GM11168 (cell line): ENCODE results near the gene SCML1.

ENCODE experiments used
- in situ Hi-C: fragments of 300-500 bp; cut with MboI; formaldehyde crosslinking; loops from one replicate; pipeline ENCODE4 v1.12.0; 2022; ENCODE audit warnings: low sequenced_read_pairs; ENCODE audit not compliant: unreplicated experiment

SCML1 gene

DNA sequence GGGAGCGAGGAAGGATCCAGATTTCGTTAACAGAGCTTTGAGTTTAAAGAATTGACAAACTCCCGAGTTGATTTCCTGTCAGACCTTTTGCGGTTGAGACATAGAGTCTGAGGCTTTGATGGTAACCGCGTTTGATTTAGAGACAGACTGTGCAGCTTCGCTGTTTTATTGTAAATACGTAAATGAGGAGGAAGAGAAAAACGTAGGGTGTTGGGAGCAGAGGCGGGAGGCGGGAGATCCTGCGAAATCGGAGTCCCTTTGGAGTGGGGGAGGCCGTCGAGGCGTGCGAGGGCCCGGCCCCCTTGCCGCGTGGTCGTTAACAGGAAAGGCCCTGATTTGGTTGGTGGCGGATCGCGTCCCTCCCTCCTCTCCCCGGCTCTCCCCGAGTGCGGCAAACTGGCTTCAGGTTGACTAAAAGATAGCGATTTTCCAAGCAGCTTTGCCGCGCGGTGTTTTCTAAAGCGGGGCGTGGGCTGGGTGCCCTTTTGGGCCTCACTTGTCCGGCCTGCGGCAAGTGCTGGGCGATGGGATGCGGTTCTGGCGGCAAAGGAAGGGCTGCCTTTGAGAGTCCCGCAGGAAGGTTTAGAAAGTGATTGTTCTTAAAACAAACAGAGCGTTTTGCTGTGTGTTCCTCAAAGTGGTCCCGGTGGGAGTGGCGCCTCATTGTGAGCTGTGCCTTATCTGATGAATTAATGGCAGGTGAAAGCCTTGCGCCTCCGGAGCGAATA, 857 bp downstream of the SCML1 start:
- in situ Hi-C loops = no loop called here

DNA sequence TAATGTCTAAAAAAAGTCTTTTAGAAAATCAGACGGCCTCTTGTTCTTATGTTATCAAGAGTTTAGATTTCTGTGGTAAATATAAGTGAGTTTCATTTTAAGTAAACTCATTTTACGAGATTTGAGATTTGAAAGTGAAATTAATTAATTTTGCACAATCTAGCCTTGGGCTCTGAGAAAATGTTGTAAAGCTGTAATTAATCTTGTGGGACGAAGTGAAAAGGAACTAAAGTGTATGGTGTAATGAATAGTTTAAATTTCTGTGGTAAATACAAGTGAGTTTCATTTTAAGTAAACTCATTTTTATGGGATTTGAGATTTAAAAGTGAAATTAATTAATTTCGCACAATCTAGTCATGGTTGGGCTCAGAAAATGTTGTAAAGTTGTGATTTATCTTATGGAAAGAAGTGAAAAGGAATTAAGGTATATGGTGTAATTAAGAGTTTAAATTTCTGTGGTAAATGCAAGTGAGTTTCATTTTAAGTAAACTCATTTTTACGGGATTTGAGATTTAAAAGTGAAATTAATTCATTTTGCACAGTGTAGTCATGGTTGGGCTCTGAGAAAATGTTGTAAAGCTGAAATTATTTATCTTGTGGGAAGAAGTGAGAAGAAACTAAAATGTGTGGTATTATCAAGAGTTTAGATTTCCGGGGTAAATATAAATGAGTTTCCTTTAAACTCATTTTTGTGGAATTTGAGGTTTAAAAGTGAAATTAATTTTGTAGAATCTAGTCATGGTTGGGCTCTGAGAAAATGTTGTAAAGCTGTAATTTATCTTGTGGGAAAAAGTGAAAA, 1.6 kb downstream of the SCML1 start:
- in situ Hi-C loops = no loop called here

DNA sequence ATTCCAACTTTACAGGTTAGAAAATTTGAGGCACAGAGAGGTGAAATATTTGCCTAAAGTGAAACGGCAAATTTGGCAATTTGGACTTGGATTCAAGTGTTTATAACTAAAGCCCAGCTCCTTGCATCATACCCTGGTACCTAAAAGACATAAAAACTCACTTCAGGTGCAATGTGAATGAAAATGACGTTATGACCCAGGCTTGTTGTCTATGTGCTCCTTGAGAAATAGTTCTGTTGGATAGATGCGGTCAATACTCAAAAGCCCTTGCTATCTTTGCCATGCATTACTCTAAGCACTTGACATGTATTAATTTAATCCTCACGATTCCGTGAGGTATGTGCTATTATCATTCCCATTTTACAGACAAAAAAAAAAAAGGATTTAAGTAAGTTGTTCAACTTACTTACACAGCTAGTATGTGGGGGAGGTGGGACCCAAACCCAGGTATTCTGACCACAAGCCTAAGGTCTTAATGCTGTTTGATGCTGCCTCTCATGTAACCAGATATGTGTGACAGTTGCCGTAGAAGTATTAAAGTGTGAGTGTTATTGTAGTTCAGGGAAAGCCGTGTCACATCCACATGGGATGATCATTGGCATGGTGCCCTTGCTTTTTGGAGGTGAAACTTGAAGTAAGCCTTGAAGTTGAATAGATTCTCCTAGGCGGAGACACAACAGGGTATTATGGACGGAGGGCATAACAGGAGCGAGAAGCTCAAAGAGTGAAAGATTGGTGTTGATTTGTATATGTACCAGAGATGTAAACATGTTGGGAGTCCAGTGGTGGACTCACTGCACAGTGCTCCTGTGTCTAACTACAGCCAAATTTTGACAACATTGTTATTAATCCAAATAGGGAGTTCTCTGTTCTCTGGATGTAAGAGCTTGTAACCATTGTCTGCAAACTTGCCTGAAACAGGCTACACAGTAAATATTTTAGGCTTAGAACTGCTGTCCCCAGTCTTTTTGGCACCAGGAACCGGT, 3.1 kb downstream of the SCML1 start:
- in situ Hi-C loops = no loop called here

DNA sequence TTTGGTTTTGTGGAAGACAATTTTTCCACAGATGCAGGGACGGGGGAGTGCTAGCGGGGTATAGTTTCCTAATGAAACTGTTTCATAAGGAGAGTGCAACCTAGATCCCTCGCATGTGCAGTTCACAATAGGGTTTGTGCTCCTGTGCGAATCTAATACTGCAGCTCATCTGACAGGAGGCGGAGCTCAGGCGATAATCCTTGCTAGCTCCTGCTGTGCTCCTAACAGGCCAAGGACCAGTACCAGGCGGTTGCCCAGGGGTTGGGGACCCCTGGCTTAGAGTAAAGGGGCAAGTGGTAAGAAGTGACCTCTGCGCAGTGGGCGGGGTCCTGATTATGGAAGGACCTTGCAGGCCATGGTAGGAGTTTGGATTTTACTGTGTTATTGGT, 3.8 kb downstream of the SCML1 start:
- in situ Hi-C loops = no loop called here

DNA sequence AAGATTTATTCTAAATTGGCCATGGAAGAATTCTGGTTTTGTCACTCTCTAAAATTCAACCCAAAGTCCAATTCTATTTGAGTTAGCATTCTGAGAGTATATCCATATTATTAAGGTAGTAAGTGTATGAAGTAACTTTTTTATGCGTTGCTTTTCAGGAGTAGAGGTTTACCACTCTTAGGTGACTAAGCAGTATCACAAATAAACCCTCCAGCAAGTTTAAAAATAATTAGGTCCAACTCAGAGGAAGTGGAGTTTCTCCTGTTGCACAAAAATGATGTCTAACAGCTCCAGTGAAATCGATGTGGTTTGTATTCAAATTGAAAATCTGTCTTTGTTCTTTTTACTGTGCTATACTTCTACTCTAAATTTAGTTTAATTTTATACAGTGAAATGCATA, 6.6 kb downstream of the SCML1 start:
- in situ Hi-C loops = no loop called here

DNA sequence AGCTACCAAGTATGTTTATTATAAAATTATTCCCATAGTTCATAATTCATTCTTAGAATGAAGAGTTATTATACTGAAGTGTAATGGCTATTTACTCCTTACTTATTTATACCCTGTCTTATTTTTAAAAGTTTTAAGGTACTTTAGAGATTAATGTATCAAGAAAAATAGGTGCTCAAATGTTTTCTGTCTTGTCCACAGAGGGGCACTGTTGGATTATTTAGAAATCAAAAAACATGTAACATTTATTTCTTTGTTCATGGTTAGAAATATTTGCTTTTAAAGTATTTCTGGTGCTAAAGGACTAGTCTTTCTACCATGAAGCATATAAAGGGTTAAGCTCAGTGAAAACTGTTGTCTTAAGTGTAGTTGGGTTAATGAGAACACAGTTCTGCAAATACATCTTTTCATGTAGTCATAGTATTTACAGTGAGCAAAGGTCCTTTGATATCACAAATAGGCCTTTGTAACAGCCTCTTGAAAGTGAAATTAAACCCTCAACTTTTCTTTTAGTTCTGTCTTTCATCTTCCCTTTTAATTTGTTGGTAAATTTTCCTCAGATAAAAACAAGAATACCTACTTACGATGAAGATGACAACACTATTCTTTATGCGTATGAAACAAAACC, 7.7 kb downstream of the SCML1 start:
- in situ Hi-C loops = no loop called here

DNA sequence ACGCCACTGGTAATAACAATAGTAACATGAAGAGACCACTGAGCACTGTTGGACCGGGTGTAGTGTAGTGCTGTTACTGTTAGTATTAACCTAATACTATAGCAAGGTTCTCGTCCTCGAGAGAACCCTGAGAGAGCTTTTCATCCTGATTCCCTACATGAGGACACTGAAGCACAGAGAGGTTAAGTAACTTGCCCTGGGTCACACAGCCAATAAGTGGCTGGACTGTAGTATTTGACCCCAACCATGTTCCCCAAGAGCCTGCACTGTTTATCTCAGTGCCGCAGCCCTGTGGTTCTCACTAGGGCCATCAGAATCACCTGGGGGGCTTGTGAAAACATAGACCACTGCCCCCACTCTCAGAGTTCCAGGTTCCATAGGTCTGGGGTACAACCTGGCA, 10.4 kb downstream of the SCML1 start:
- in situ Hi-C loops = no loop called here

DNA sequence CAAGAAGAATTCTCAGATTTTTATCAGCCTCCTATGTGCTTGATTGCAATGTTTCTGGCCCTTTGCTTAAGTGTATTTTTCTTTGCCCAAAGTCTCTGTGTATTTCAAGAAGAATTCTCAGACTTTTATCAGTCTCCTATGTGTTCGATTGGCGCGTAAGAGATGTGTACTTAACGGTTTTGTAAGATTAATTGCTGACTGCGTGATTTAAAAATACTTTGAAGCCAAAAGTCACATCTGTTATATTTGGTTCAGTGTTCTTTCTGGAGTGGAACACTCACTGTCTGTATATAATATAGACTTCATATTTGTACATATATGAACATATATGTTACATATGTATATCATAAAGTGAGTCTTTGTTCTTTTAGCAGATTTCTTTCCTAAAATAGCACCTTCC, 11.4 kb downstream of the SCML1 start:
- in situ Hi-C loops = no loop called here

DNA sequence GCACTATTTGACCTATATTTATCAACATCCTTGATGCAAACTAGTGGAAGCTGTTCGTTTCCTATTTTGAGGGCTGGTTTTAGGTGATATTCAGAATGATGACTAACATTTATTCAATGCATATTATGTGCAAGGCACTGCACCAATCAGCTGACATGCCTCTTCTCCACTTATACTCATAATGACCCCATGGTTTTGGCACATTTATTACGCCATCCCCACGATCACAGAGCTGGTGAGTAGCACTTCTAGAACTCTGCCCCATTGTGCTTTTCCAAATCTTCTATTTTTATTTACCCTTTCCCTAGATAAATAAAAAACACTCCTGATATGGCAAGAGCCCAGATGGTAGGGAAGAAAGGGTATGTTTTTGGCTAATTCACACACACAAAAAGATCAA, 13.1 kb downstream of the SCML1 start:
- in situ Hi-C loops = no loop called here

DNA sequence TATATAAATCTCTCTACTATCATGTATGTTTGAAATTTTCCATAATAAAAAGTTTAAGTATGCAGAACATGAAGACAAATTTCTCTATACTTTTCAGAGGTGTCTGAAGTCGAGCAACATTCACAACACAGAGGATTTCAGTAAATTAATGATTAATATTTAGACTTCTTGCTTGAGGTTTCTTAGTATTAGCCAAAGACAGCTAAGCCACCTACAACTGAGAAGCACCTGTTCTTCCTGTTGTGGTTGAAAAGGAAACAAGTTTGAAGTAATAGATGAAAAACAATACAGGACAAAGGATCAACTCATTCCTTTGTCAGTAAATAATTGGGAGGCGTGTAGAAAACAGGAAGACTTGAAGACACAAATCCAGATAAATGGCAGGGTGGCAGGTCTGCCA, 21.1 kb downstream of the SCML1 start:
- in situ Hi-C loops = no loop called here

DNA sequence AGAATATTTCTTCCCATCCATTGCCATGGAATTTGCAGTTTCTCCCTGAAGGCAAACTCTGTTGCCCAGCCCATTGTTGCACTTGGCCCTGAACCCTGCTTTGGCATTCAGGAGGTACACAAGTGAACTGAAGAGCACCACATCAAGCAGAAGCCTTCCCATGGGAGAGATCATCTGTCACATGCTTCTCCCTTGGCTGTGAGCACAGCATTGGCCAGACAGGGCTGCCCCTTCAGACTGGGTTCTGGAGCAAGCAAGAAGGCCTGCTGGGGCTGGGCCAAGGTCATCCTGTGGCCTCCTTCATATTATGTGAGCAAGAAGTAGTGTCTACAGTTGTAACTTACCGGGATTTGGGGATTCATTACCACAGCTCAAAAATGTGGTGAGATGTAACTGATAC, 22.7 kb downstream of the SCML1 start:
- in situ Hi-C loops = no loop called here

DNA sequence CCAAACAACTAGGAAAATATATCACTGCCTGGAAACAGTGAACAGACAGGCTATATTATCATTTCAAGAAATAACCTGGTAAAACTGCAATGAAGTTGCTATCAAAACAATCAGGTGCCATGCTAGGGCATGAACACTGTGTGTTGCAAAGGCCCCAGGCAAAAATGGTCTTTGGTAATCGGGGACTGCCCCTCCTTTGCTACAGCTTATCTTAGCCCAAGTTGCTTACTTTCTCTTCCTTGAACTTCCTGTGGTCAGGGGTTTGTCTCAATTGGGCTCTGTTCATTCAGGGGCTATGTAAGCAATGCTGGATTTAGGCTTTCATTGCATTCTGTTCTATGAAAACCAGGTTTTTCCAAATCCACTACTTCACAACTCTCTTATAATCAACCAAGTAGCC, 30.4 kb downstream of the SCML1 start:
- in situ Hi-C loops = no loop called here

DNA sequence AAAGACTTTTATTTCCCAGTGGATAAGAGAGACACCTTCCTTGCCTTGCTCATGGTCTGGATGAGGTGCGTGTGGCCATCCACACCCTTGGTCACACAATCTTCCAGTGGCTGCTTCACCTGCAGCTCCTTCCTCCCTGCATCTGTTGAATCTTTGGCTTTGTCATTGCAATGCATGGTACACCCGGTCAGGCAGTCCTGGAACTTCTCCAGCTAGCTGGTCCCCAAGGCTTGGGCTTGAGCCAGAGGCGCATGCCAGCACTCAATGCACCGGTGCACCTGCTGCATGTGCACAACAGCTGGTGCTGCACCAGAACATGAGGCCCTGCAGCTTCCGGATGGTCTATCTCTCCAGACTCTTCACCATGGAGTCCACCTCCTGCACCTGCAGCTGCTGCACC, 31.7 kb downstream of the SCML1 start:
- in situ Hi-C loops = no loop called here

DNA sequence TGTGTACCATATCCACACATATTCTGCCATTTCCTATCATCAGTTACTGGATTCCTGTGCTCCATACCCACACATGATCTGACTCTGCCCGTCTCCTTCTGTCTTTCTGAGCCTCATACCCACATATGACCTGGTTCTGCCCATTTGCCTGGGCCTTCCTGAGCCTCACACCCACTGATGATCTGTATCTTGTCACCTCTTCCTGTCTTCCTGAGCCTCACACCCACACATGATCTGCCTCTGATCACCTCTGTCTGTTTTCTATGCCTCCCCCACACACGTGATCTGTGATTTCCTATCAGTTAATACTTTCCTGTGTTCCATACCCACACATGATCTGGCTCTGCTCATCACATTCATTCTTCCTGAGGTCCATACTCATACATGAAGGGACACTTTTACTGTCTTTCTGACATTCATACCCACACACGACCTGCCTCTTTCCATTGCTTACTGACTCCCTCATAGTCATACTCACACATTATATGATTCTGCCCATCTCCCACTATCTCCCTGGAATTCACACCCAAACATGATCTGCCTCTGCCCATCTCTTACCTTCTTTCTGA, 32.5 kb downstream of the SCML1 start:
- in situ Hi-C loops = no loop called here

DNA sequence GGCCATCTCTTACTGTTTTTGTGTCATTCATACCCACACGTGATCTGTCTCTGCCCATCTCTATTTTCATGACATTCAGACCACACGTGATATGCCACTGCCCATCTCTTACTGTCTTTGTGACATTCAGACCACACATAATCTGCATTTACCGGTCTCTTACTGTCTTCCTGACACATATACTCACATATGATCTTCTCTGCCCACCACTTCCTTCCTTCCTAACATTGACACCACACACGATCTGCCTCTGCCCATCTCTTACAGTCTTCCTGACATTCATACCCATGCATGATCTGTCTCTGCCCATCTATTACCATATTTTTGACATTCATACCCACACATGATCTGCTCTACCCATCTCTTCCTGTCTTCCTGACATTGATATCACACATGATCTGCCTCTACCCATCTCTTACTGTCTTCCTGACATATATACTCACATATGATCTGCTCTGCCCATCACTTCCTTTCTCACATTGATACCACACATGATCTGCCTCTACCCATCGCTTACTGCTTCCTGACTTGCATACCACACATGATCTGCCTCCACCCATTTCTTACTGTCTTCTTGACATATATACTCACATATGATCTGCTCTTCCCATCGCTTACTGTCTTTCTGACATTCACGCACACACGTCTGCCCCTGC, 36.1 kb downstream of the SCML1 start:
- in situ Hi-C loops = no loop called here

DNA sequence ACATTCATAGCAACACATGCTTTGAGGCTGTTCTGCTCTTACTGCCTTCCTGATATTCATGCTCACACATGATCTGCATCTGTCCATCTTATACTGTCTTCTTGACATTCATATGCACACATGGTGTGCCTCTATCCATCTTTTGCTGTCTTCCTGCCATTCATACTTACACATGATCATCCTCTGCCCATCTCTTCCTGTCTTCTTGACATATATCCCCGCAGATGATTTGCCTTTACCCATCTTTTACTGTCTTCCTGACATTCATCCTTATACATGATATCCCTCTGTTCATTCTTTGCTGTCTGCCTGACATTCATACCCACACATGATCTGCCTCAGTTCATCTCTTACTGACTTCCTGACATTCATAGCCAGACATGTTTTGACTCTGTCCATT, 36.8 kb downstream of the SCML1 start:
- in situ Hi-C loops = no loop called here

DNA sequence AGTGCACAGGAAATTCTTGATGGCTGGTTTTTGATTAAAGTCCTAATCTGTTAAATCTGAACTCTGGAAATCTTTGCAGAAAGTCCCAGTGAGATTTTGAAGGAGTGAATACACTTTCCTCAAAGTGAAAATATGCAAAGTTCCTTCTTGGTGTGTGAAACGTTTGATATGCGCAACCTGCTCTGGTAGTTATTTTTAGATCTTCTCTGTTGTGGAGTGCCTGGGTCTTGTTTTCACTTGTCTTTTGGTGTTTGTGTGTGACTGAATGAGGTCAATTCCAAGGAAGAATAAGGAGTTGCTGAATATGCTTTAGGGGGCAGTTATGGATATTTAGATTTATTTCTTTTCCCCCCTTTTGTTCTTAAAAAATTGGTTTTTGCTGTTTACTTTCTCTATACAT, 41.7 kb downstream of the SCML1 start:
- in situ Hi-C loops = loop anchor here (25.0 kb wide), 1 partner anchor 608 kb away; no protein-coding TSS in a partner anchor

DNA sequence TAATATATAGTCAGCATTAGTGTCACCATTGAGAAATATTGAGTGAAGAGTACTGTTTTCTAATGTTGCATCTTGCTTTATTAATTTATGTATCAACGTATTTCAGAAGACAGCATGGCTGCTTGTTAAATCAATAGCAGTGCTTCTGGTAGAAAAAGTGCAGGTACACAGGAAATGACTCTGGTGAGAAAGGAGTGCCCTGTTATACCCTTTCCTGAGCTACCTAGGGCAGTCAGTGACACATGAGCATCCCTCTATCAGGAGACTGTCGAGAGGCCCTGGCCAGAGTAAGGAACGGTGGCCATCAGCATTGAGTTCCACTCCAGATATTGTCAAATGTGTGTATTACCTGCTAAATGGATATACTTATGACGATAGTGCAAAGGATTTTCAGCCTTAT, 42.1 kb downstream of the SCML1 start:
- in situ Hi-C loops = loop anchor here (25.0 kb wide), 1 partner anchor 608 kb away; no protein-coding TSS in a partner anchor
